KMS-11 (cell line): ENCODE data around the gene PTPRN2.

Source experiments
- H2AFZ ChIP-seq: fragments of 200-600 bp; sonication (generic); 2 replicates; pipeline ENCODE4 v1.6.1; 2016; ENCODE audit warnings: antibody characterized with exemption, mixed run types, low read depth
- H3K27ac ChIP-seq: fragments of 200-600 bp; sonication (generic); 2 replicates; pipeline ENCODE4 v1.6.1; 2016; ENCODE audit warnings: mild to moderate bottlenecking, mixed run types
- H3K27me3 ChIP-seq: fragments of 200-600 bp; sonication (generic); 2 replicates; pipeline ENCODE4 v1.6.1; 2017; ENCODE audit warnings: mild to moderate bottlenecking, low read depth, mixed run types, moderate library complexity; ENCODE audit not compliant: insufficient read depth
- H3K36me3 ChIP-seq: fragments of 200-600 bp; sonication (generic); 2 replicates; pipeline ENCODE4 v1.6.1; 2017; ENCODE audit warnings: mild to moderate bottlenecking, mixed run types; ENCODE audit not compliant: insufficient read depth
- H3K4me1 ChIP-seq: fragments of 200-600 bp; sonication (generic); 2 replicates; pipeline ENCODE4 v1.6.1; 2016; ENCODE audit warnings: mild to moderate bottlenecking, low read depth, mixed run types; ENCODE audit not compliant: poor library complexity, severe bottlenecking
- H3K4me2 ChIP-seq: fragments of 200-600 bp; sonication (generic); 2 replicates; pipeline ENCODE4 v1.7.0; 2016; ENCODE audit warnings: mild to moderate bottlenecking, mixed run types
- H3K4me3 ChIP-seq: fragments of 200-600 bp; sonication (generic); IDR thresholded peaks from 2 replicates; pipeline ENCODE4 v1.6.1; 2017; ENCODE audit warnings: low read depth, low read length, mixed read lengths; ENCODE audit not compliant: insufficient read depth
- H3K79me2 ChIP-seq: fragments of 200-600 bp; sonication (generic); 2 replicates; pipeline ENCODE4 v1.6.1; 2016; ENCODE audit warnings: low read depth, mixed run types; ENCODE audit not compliant: insufficient read depth
- H3K9ac ChIP-seq: fragments of 200-600 bp; sonication (generic); 2 replicates; pipeline ENCODE4 v1.6.1; 2016; ENCODE audit warnings: mild to moderate bottlenecking, mixed run types
- H4K20me1 ChIP-seq: fragments of 200-600 bp; sonication (generic); 2 replicates; pipeline ENCODE4 v1.6.1; 2016; ENCODE audit warnings: mild to moderate bottlenecking, mixed run types; ENCODE audit not compliant: insufficient read depth
- TF ChIP-seq, protein P1 (sequence below): fragments of 200-600 bp; sonication (generic); conservative IDR thresholded peaks from 2 replicates; pipeline ENCODE4 v1.6.1; 2017; ENCODE audit warnings: low read depth, mild to moderate bottlenecking, antibody characterized with exemption, low read length, moderate library complexity, mixed read lengths

Gene PTPRN2

DNA sequence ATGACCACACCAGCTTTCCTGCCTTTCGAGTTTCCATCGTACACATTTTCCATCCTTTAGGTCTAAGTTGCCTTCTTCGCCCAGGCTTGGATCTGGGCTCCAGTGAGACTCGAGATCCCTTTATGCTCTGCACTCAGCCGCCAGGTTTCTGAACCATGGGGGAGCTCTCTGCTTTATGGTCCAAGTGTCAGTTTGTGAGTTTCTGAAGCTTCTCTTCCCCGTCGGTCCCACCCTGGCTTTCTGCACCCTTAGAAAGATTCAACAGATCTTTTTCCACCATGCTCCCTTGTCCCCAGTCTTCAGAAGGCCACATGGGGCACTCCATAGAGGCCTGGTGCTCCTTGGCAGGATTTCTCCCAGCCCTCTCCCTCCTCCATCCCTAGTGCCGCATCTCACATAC is 402.0 kb downstream of the PTPRN2 start:
- Histone ChIP-seq H3K4me2 (no peak overlapping the region), H3K79me2 (no peaks in the 10 kb centered on the region), H3K4me1 (no peaks in the 10 kb centered on the region), H2AFZ (no peak overlapping the region), H4K20me1 (no peaks in the 10 kb centered on the region), H3K4me3 (no peak overlapping the region), H3K9ac (no peak overlapping the region), H3K36me3 (no peaks in the 10 kb centered on the region), H3K27ac (no peak overlapping the region), H3K27me3 (no peaks in the 10 kb centered on the region)
- TF ChIP-seq, protein P1, sequence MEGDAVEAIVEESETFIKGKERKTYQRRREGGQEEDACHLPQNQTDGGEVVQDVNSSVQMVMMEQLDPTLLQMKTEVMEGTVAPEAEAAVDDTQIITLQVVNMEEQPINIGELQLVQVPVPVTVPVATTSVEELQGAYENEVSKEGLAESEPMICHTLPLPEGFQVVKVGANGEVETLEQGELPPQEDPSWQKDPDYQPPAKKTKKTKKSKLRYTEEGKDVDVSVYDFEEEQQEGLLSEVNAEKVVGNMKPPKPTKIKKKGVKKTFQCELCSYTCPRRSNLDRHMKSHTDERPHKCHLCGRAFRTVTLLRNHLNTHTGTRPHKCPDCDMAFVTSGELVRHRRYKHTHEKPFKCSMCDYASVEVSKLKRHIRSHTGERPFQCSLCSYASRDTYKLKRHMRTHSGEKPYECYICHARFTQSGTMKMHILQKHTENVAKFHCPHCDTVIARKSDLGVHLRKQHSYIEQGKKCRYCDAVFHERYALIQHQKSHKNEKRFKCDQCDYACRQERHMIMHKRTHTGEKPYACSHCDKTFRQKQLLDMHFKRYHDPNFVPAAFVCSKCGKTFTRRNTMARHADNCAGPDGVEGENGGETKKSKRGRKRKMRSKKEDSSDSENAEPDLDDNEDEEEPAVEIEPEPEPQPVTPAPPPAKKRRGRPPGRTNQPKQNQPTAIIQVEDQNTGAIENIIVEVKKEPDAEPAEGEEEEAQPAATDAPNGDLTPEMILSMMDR: no peak

GRCh38 chr7:158183431-158183830 is 404.2 kb downstream of the PTPRN2 start:
- TF ChIP-seq, protein P1: no peak
- H3K27me3 ChIP-seq: no peaks in the 10 kb centered on the region

DNA sequence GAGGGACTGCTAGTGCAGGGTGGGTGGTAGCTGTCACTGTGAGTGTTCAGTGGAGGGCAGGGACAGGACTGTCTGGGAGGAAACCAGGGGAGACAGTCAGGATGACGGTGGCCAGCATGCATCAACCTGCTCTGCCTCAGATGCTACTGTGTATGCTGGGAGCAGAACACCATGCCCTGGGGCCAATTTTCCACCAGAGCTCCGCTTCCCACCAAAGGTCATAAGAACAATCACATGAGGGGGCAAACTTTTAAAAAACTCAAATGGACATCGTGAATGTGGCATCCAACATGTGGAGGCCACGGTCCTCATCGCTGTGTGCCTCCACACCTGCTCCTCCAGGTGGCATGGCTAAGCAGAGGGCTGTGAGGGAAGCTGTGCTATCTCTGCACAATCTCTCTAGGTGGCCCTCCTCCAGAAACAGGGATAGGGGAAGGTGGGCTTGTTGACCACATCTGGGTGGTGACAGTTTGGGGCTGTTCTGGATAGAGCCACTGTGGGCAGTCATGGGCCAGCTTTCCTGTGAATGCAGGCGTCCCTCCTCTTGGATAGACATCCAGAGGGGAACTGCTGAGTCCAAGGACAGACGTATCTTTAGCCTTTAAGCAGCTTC is 411.0 kb downstream of the PTPRN2 start:
- Histone ChIP-seq H3K4me3 (no peak overlapping the region), H3K79me2 (no peaks in the 10 kb centered on the region), H2AFZ (no peak overlapping the region), H3K4me2 (no peak overlapping the region), H4K20me1 (no peaks in the 10 kb centered on the region), H3K27me3 (peaks cover 5% of the 10 kb centered on the region; the same call in 1 of the 2 replicates), H3K4me1 (no peaks in the 10 kb centered on the region), H3K36me3 (no peaks in the 10 kb centered on the region), H3K9ac (no peak overlapping the region), H3K27ac (no peak overlapping the region)
- TF ChIP-seq, protein P1: no peak

More at GRCh38 chr7:158183431-158183830, 404.2 kb downstream of the PTPRN2 start:
- H3K27ac ChIP-seq: no peak overlapping the region
- no peak overlapping the region for H2AFZ ChIP-seq
- H3K36me3 ChIP-seq: no peaks in the 10 kb centered on the region
- H4K20me1 ChIP-seq: no peaks in the 10 kb centered on the region
- no peak overlapping the region for H3K9ac ChIP-seq
- H3K4me2 ChIP-seq: no peak overlapping the region
- H3K79me2 ChIP-seq: no peaks in the 10 kb centered on the region
- H3K4me1 ChIP-seq: no peaks in the 10 kb centered on the region
- H3K4me3 ChIP-seq: no peak overlapping the region

- H2AFZ ChIP-seq: no peak overlapping the region
- H3K27me3 ChIP-seq: peaks cover 5% of the 10 kb centered on the region; the same call in 1 of the 2 replicates
- no peaks in the 10 kb centered on the region for H4K20me1 ChIP-seq
- TF ChIP-seq, protein P1: no peak
- no peaks in the 10 kb centered on the region for H3K36me3 ChIP-seq
- H3K9ac ChIP-seq: no peak overlapping the region
- no peak overlapping the region for H3K4me3 ChIP-seq
- H3K79me2 ChIP-seq: no peaks in the 10 kb centered on the region
- H3K4me1 ChIP-seq: no peaks in the 10 kb centered on the region
- no peak overlapping the region for H3K27ac ChIP-seq
- H3K4me2 ChIP-seq: no peak overlapping the region
Measured at GRCh38 chr7:158175779-158176178, 411.8 kb downstream of the PTPRN2 start.
